Hepatic stellate cell (primary cell): Measurements from ENCODE around the gene GNAS-AS1.
A peak's percentile ranks its signal among the peaks of the same experiment; 100 is the strongest.

Experiments used
- DNase-seq: peaks from one replicate; pipeline ENCODE4 v3.0.0; 2011; ENCODE audit warnings: low spot score

GNAS-AS1 gene

DNA sequence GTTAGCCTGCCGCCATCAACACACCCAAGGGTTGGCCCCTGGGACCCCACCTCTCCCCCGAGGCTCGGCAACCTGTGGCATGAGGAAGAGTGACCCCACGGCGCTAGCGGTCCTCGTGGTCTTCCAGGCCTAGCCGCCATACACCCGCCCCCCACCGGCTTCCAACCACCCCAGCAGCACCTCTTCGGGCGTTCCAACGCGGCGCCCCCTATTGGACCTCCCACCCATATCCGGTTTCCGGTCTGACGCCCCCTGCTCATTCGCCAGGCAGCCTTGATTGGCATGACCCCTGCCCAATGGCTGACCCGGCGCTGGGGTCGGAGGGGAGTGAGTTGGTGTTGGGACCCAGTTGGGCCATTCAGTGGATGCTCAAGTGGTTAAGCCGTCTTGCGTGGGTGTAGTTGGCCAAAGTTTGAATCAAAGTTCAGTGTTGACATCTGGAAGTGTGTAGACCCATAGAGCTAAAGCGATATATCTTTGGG lies at the start of gene GNAS-AS1:
Gene GNAS-AS1, minus strand, starts transcription at position 210 of the 482 bp plus-strand sequence.
- DNase-seq, result peak; percentile 97

DNA sequence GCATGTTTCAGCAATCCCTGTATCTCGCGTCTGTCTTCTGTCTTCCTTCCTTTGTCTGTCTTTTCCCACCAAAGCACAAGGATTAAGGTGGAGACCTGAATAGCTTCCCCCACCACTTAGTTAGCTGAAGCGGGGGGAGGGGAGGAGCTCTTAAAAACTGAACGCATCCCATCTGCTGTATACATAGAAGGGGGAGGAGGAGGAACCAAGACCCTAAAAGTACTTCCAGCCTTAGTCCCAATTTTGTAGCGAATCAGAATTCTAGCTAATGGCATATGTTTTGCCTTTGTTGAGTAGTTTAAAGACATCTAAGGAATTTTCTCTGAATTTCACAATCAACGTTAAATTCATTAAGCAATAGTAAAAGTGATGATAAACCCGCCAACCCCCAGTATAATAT lies 49.7 kb upstream of the GNAS-AS1 start:
- DNase-seq, result no peak

DNA sequence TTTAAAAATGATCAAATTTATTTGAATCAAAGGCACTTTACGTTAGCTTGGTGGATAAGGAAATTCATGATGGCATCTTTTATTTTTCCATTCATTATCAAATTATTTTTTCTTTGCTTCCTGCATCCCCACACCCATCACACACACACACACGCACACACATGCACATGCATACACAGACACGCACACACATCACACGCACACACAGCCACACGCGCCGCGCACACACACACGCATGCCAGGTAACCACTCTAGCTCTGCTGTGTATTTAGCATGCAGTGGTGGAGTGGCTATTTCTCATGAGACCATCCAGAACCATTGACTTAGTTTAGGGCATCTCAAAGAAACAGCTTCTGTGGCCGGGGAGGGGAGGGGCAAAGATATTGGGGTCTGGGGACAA lies 48.8 kb upstream of the GNAS-AS1 start:
- DNase-seq, result no peak

DNA sequence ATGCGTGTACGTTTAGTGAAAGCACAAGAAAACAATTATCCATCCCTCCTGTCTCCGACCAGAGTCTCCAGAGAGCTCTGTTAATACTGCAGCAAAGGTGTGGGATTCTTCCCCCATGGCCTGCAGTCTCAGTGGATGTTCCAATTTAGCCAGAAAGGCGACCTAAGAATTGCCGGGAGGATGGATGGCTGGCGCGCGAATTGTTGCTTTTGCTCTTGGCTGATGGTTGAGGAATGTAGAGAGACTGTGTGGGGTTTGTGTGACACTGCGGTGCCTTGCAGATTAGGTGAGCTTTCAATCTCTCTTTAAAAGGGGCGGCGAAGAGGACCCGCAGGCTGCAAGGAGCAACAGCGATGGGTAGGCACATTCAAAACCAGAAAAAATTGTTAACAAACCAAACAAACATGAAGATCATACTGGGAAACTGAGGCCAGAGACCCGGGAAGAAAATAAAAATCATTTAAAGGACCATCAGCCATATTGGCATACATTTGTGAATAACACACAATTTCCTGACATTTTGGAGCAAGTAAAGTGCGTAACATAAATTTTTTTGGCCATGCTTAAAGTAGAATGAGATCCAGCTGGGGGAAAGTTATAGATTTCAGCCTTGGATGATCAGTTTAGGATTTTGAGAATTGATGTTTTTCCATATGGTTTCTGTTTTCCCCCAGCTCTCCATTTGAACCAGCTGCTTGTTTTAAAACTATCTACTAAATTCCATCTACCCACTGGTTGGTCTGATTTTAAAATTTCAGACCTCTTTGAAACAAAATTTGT lies 48.1 kb upstream of the GNAS-AS1 start:
- DNase-seq, result no peak

DNA sequence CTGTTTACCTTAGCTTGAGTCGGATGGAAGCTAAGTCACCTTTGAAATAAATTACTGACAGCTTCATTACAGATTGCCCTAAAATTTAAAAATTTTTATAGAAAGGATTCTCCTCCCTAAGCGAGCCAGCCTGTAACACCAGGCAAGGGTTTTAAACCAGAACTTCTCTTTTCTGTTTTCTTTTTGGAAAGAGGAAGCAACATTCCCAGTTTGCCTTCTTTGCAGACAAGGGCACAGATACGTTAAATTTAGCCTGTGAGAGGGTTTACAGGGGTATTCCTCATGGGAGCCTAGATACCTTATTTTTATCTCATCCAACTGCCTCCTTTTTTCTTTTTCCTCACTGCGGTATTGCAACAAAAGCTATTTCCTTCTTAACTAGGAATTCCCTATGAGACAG lies 46.8 kb upstream of the GNAS-AS1 start:
- DNase-seq, result no peak

DNA sequence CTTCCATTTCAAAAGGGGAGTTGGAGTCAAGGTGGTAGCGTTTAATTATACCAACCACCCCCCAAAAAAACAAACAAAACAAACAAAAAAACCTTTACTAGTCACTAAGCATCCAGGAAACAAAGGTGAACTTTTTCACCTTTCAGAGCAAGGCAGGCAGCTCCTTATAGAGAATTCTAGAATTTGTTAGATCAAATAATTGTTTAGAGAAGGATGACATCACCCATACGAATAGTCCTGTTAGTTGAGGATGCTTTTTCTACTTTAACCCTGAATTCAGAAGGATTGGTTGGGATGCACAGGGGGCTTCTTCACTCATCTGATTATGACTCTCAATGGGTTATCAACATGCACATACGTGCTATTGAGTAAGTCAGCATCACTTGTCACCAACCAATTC lies 46.1 kb upstream of the GNAS-AS1 start:
- no peak for DNase-seq

DNA sequence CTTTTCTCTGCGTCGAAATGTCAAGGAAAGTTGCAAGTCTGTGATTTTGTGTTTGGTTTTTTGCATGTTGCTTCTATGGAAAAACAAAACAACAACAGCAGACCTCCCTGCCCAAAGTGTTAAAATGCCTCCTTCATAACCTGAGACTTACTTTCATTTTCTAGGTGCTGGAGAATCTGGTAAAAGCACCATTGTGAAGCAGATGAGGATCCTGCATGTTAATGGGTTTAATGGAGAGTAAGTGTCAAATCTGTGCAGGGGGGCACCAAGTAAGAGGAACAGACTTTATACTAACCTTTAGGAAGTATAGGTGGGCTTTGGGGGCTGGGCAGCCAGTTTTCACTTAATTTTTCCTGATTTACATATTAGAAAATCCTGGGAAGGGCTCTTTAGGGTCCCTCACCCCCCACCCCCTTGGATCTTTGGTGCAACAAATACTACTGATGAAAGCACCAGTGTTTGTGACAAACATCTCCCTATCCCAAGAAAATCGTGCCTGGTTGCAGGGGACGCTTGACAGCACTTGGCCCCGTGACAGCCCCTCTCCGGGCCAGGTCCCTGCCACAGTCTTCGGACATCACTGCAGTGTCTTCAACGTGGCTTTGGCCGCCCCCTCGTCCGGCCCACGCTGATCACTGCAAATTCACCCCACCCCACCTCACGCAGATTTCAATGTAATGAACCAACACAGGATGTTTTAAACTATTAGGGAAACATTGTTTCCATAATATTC lies 44.9 kb upstream of the GNAS-AS1 start:
- DNase-seq, result no peak

DNA sequence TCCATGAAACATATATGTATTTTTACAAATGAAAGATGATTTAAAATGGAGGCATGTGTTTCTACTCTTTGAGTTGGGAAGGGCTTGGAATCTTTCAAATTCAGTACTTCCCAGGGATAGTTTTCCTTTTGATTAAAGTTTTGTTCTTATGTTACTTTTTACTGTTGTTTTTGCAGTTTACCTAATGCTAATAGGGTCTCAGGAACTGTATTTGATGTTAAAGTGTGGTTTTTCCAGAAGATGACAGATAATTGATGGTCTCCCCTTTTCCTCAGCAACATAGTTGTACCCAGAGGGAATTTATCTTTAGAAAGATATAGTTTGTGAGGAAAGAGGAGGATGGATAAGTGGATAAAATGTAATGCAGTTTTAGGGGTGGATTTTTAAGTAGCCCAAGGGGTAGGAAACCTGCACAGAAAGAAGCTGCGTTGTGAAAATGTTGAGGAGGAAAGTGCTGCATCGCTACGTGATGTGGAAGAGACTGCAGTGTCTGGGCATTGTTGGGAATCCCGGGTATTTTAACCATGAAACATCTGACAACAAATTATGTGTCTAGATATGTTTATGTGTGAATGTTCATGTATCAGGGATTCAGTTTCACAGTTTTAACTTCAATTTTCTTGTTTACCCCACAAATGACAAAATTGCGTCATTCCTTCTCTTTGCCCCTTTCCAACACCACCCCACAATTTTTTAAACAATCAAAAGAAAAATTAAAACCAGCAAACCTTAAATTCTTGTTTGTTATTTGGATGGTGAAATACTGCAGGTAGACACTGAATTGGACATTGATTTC lies 44.1 kb upstream of the GNAS-AS1 start:
- DNase-seq, result no peak

DNA sequence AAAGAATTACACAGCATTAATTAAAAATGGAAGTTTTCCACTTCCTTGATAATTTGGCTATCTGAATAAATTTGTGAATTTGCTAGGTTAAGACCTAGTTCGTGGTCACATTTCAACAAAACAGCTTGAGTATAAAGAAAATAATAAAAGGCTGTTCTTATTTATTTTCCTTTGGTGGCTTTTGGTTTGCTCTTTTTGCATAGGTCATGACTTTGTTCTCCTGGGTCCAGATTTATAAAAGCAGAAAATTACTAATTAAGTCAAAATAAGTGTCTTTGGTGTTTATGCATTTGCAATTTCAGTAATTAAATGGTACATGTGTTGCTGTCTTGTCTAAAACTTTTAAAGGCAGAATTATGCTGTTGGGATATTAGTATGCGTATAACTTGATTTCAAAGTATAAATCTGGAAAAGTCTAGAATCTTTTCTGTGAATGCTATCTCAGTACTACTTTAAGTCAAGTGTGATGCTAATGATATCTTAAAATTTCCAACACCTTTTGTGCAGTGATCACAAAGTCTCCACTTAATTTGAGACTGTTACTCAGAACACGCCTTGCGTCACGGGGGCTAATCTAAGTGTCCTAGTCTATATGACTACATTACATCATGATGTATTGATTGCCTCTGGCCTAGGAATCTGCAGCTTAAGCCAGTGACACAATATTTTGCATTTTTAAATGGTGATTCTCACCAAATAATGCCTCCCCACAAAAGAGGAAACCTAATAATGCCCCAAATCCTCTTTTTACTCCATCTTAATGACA lies 42.8 kb upstream of the GNAS-AS1 start:
- DNase-seq, result no peak

DNA sequence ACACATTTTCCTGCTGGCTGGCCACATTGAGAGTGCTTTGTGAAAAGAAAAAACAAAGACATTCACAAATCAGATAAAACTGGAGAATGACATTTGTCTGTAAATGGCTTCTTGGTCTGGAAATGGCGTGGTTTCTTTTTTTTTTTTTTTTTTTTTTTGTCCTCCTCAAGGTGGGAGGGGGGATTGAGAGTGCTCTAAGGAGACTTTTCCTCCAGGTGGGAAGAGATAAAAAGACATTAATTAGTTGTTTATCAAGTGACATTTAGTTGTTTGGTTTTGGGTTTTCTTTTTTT lies 42.2 kb upstream of the GNAS-AS1 start:
- DNase-seq, result no peak

DNA sequence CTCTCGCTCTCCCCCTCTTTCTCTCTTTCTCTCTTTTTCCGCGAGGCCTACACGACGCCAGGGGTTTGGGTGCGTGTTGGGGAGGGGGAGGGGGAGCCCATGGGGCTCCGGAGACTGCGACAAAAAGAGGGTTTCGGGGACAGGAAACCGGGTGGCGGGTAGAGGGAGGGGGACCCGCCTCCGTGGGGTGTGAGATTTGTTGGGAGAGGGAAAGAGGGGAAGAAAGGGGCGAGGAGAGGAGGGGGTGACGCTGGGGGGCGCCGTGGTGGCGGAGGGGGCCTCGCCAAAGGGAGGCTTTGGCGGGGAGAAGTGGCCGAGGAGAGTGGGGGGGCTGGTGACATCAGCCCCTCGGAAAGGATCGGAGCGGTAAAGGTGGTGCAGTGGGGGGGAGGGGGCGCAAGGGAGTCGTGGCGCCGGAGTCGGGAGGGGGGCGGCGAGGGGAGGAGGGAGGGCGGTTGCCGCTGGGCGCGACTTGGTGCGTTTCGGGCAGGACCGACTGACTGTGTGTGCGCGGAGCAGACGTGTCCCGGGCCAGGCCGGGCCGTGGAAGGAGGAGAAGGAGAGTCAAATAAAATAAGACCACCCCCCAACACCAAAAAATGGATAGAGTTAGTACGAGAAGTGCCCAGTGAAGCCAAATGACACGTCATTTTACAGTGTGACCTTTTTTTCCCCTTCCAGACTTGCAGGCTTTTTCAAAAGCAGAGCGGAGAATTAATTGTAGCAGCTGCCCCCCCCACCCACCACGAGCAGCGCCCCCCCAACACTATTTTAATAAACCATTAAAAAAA lies 41.6 kb upstream of the GNAS-AS1 start:
- peak; percentile 72 for DNase-seq

DNA sequence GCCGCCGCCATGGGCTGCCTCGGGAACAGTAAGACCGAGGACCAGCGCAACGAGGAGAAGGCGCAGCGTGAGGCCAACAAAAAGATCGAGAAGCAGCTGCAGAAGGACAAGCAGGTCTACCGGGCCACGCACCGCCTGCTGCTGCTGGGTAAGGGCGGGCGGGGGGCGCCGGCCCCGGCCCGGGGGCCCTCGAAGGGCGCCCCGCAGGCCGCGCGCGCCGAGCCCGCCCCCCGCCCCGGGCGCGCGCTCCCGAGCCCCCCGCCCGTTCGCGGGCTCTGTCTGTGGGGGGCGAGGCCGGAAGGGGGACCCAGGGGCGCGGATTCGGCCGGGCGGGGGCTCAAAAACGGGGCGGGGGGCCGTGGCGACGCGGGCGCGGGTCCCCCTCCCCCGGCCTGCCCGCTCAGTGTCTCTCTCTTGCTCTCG lies 41.0 kb upstream of the GNAS-AS1 start:
- no peak for DNase-seq

DNA sequence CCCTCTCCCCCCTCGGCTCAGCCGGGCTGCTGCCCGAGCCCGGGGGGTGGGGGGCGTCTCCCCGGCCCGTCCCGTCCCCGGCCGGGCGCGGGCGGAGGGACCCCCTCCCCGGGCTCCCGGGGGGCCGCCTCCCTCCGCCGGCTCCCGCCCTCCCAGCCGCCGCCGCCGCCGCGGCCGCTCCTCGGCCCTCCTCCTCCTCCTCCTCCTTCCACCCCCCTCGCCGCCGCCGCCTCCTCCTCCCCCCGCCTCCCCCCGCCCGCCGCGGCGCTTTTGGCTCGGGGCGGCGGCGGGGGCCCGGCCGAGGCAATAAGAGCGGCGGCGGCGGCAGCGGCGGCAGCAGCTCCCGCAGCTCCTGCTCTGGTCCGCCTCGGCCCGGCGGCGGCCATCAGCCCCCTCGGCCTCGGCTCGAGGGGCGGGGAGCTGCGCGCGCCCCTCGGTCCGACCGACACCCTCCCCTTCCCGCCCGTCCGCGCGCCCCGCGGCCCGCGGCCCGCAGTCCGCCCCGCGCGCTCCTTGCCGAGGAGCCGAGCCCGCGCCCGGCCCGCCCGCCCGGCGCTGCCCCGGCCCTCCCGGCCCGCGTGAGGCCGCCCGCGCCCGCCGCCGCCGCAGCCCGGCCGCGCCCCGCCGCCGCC lies 40.5 kb upstream of the GNAS-AS1 start:
- DNase-seq, result peak; percentile 64

DNA sequence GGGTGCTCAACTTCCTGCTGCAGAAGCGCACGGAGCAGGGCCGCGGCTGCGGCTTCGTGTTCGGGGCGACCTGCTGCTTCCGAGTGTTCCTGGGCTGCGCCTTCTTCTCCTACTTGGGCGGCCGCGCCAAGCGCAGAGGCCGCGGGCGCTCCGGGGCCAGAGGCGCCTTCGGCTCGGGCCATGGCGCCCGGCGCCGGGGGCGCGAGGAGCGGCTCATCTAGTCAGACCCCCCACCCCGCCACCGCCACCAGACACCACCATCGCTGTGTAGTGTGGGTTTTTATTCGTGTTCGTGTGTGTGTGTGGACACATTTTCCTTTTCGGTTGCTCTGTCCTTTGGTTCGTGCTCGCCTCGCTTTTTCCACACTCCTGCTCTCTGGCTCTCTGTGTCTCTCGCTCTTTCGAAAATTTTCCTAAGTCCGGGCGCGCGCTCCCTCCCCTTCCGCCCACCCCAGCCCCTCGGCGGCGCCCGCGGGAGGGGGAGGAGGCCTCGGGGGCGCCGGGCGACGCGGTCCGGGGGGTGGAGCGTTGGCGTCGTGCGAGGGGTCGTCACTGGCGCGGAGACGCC lies 39.9 kb upstream of the GNAS-AS1 start:
- peak; percentile 71 for DNase-seq

DNA sequence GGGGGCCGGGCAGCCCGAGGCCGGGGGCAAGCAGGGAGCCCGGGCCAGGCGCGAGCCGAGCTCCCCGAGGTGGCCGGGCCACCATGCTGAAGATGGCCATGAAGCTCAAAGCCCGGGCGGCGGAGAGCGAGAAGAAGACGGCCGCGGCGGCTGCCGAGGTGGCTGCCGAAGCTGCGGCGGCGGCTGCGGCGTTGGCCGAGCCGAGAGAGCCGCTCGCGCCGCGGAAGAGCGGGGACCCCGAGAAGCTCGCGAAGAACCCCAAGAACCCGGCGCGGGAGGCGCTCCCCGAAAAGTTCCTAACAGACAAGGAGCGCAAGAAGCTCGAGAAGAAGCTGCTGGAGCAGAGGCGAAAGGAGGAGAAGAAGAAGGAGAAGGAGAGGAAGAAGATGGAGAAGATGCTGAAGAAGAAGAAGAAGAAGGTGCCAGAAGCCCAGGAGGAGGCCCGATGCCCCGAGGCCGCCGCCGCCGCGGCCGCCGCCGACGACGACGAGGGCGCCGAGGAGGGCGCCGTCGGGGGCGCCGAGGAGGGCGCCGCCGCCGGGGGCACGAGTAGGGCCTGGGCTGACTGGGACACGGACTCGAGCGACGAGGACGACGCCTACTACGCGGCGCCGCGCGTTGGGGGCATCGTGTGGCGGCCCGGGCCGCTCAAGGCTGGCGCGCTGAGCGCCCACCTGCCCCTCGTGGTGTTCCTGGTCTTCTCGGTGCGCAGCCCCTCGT lies 39.3 kb upstream of the GNAS-AS1 start:
- DNase-seq, result no peak

DNA sequence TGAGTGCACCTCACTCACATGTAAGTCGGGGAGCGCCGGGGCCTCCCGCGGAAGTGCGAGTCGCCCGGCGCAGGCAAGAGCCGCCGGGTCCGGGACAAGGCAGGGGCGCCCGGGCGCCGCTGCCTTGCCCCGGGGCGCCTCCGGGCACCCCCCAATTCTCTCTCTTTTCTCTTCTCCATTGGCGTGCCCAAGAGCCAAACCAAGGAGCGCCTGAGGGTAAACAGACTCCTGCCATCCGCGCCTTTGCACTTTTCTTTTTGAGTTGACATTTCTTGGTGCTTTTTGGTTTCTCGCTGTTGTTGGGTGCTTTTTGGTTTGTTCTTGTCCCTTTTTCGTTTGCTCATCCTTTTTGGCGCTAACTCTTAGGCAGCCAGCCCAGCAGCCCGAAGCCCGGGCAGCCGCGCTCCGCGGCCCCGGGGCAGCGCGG lies 38.6 kb upstream of the GNAS-AS1 start:
- DNase-seq, result no peak

DNA sequence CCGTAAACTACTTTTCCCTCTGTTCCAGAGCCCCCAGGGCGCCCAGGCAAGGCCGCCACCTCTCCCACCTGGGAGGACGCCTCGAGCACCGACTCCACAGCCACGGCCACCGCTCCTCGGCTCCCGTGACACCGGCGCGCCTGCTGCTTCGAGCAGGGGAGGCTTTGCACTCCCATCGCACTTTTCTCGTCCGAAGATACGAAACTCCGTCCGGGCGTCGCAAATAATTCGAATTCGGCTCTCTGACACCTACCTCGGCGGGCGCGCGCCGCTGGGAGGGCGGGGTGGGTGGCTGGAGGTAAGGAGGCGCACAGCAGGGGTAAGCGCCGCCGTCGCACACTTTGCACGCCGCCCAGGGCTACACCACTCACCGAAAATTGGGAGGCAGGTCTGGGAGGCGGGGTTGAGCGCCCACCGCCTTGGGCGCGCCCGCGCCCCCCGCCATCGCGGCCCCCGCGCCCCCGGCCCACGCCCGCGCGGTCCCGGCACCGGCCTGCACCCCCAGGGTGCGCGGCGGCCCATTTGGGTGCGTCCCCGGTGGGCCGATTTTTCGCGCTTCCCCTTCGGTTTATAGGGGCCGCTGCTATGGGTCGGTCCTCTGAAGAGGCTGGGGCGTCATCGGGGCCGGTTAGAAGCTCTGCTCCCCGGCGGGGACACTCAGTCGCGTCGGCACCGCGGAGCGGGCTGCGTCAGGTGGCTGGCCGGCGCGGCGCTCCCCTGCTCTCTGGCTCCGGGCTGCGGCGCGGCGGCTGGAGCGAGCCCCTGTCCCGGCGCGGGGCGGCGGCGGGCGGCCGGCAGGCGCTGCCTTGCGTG lies 38.0 kb upstream of the GNAS-AS1 start:
- DNase-seq, result peak; percentile 84

DNA sequence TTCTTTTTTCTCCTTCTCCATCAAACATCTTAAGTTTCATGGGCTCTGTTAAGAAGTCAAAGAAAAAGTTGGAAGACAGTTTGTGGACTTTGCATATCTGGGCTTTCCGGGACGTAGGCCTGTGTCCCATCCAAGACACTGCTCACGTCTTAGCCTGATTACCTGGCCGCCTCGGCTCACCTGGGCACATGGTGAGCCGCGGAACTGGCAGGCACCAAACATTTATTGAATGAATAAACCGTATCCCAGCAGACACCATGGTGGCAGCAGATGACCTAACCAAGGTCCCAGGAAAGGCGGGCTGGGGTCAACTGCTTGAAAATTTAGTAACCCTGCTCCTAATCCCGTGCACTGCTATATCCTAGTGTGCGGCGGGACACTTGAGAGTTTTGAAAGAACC lies 37.4 kb upstream of the GNAS-AS1 start:
- DNase-seq, result no peak

DNA sequence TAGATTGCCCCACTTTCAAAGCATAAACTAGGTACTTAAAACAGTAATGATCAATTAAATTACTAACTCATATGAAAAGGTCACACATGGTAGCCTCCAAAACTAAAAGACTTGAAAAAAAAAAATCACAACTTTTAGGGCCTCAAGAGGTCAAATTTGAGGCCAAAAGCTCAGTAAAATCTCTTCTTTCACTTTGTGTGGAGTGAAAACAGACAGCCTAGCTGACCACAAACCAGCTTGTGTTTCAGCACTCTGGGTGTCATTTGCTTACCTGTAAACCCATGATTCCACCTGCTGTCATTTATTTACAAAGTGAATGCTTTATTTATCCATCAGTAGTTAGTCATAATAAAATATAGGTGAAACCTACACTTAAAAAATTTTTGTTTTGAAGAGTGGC lies 35.8 kb upstream of the GNAS-AS1 start:
- DNase-seq, result no peak
